HG02885 (cell line): ENCODE measurements around the gene DOCK11.
"Not testable (repeated sequence)": the region's sequence is repeated elsewhere in the genome, so short reads cannot be mapped to it uniquely, and the experiment has no call there.

ENCODE experiments used
- ATAC-seq: cut with Tn5 transposase; IDR thresholded peaks from one replicate; pipeline ENCODE4 v1.9.1; 2021; ENCODE audit warnings: mild to moderate bottlenecking; ENCODE audit not compliant: unreplicated experiment, poor library complexity

Gene DOCK11

DNA sequence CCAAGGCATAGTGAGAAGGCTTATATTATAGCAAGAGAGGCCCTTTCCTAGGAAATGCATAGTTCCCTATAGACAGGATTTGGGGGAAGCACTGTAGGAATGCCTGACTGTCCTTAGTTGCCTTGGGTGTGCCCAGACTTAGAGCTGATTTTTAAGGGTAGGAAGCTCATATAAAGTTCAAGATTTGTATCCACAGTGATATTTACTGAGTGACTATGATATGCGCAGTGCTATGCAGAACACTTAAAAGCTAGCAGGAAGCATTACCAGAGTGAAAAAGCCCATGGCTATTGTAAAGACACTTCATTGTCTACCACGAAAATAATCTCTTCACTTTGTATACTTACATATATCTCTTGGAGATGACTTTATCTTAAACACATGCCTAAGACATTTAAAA, 181.7 kb downstream of the DOCK11 start:
- ATAC-seq: no peak

DNA sequence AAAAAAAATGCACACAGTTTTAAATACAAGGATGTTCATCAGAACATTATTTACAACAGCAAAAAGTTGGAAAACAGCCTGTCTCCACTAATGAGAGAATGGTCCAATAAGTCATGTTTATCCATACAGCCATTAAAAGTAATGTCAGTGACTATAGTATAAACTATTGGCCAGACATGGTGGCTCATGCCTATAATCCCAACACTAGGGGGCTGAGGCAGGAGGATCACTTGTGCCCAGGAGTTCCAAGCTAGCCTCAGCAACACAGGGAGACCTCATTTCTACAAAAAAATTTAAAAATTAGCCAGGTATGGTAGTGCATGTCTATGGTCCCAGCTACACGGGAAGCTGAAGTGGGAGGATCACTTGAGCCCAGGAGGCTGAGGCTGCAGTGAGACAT, 183.7 kb downstream of the DOCK11 start:
- no peak for ATAC-seq

DNA sequence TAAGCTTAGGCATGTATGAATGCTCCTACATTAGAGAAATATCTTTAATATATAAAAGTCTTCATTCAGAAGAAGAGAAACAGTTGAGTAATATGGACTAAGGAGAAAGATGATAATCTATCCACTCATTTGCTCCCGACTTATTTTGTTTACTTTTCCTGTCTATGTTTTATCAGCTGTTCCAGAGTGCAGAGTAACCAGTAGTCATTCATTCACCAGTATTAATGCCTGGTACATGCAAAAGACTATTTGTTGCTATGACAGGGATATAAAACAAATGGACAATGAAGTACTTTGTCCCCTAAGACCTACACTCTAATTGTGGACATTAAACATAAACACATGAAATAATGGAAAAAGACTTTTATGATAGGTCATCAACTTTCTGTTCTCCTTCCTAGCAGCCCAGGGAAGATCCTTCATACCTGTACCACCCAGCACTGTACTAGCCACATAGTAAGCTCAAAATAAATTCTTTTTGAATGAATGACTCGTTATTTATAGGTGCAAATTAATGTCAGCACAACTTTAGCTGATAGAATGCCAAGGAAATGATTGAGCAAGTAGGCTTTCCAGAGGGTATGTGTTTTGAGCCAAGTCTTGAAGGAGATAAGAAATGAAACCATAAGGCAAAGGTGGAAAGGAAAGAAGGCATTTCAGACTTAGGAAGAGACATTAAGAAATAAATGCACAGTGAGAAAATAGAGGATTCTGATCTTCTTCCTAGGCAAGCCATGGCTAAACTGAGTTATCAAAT, 186.8 kb downstream of the DOCK11 start:
- no peak for ATAC-seq

DNA sequence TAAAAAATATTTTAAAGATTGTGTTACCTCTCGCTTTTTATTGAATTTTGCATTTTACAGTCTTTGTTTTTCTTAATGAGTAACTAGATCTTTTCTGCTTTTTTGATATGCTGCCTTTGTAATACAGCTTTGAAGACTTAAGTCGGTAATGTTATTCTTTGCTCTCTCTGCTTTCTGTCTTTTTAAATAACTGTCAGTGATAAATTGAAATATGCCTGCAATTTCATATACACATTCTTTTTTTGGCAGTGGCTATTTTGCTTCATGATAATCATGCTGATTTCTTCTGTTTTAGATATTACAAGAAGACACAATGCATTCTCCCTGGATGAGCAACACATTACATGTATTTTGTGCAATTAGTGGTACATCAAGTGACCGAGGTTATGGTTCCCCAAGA, 189.8 kb downstream of the DOCK11 start:
- no peak for ATAC-seq

DNA sequence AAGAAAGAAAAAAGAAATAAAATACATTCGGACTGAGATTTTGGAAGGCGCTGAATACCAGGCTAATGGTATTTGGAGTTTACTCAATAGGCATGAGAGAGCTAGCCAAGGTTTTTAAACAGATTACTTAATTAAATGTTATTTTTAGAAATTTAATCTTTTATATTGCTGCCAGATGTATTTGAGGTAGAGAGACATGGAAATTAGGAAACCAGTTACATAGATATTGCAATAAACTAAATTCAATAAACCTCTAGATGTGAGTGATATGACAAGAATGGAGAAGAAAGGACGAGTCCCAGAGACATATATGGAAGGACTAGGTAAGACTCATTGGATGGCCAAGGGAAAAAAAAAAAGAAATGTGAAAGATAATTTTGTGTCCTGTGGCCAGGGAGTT, 193.3 kb downstream of the DOCK11 start:
- ATAC-seq: no peak

DNA sequence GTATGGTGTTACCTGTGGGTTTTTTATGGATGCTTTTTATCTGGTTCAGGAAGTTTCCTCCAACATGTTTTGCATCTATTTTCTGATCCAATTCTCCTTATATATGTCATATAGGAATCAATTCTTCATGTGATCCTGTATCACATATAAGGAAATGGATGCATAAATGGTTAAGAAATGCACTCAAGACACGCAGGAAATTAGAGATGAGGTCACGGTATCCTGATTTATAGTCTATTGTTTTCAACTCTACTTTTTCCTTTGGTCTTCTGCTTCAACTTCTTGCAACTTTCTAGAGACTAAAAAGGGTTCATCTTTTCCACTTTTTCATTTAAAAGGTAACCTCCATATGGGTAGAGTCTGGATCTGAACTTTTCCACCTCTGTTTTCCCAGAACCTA, 198.2 kb downstream of the DOCK11 start:
- no peak for ATAC-seq

DNA sequence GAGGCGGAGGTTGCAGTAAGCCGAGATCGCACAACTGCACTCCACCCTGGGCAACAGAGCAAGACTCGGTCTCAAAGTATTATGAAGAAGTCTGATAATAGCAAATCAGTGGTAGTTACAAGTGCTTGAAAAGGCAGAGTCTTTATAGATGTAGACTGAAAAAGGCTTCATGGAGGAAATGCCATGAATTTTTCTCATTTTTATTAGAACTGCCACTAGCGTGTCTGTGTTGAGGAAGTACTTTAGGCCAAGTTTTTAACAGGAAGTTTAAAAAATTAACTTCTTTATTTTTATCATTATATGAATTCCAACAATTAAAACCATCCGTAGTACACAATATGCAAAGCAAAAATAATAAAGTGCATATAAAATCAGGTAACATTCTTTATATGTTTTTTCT, 199.0 kb downstream of the DOCK11 start:
- ATAC-seq: no peak

DNA sequence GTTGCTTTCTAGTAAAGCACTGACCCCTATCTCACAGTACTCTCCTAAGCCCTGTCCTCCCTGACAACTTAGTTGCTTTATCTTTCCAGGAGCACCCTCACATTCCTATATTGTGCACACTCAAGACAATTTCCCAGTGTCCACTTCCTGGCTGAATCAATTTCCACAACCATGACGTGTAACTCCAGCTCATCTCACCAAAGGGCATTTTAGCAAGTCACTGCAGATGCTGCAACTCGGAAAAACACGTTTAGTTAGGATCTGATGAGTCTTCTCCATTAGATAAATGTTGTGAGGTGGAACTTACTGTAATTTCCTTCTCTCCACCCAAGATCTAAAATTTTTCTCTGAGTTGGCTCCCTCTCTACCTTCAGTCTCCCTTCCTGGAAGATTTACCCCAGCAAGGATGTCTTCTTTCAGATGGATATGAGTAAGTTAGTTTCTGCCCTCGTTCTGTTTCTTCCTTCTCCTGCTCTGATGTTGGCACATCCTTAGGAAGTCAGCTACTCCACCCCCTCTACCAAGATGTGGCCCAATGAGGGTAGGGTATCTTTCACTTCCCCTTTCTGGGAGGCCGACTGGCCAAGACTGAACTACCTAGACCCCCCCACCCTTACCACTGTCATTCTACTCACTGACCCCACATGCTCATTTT, 203.0 kb downstream of the DOCK11 start:
- no peak for ATAC-seq

DNA sequence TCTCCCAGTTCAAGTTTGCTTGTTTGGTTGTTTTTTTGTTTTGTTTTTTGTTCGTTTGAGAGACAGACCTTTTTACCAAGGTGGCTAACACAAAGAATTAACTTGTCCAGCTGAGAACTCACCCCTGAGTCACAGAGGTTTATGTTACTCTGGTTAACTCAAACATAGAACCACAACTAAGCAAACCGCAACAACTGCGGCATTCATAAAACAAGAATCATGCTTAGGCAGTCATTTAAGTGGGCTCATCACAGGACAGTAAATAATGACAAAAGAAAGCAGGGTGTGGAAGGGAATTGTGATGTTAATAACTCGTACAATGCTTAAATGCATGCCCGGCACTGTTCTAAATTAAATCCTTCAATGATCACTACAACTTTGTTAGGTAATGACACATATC, 207.1 kb downstream of the DOCK11 start:
- no peak for ATAC-seq

DNA sequence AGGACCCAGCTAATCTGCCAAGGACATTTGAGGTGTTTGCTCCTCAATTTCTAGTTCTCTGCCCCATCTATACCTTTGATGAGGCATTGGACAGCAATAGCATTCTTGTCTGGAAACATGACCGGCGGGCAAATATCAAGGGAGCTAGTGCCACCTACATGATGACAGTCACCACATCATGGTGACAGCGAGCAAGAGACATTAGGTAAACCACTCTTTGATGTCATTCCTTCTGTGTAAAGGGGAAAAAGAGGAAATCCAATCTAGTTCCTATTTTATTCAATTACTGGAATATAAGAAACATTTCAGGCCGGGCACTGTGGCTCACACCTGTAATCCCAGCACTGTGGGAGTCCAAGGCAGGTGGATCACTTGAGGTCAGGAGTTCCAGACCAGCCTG, 211.1 kb downstream of the DOCK11 start:
- ATAC-seq: no peak

DNA sequence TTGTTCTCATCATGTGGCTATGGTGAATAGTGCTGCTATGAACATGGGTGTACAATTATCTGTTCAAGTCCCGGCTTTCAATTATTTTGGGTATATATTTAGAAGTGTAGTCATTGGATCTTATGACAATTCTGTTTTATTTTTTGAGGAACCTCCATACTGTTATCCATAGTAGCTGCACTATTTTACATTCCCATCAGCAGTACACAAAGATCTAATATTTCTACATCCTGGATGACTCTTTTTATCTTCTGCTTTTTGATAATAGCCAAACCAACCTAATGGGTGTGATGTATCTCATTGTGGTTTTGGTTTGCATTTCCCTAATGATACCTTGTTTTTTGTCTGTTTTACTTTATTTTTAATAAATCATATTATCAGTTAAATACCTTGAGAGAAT, 218.9 kb downstream of the DOCK11 start:
- ATAC-seq: no peak

DNA sequence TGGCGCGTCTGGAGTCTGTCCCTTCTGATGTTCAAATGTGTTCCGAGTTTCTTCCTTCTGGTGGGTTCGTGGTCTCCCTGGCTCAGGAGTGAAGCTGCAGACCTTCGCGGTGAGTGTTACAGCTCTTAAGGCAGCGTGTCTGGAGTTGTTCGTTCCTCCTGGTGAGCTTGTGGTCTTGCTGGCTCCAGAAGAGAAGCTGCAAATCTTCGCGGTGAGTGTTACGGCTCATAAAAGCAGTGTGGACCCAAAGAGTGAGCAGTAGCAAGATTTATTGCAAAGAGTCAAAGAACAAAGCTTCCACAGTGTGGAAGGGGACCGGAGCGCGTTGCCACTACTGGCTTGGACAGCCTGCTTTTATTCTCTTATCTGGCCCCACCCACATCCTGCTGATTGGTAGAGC, 220.3 kb downstream of the DOCK11 start:
- ATAC-seq: not testable (repeated sequence)

DNA sequence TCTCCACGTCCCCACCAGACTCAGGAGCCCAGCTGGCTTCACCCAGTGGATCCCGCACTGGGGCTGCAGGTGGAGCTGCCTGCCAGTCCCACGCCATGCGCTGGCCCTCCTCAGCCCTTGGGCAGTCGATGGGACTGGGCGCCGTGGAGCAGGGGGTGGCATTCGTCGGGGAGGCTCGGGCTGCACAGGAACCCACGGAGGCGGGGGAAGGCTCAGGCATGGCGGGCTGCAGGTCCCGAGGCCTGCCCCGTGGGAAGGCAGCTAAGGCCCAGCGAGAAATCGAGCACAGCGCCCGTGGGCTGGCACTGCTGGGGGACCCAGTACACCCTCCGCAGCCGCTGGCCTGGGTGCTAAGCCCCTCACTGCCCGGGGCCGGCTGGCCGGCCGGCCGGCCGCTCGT, 221.2 kb downstream of the DOCK11 start:
- not testable (repeated sequence) for ATAC-seq

DNA sequence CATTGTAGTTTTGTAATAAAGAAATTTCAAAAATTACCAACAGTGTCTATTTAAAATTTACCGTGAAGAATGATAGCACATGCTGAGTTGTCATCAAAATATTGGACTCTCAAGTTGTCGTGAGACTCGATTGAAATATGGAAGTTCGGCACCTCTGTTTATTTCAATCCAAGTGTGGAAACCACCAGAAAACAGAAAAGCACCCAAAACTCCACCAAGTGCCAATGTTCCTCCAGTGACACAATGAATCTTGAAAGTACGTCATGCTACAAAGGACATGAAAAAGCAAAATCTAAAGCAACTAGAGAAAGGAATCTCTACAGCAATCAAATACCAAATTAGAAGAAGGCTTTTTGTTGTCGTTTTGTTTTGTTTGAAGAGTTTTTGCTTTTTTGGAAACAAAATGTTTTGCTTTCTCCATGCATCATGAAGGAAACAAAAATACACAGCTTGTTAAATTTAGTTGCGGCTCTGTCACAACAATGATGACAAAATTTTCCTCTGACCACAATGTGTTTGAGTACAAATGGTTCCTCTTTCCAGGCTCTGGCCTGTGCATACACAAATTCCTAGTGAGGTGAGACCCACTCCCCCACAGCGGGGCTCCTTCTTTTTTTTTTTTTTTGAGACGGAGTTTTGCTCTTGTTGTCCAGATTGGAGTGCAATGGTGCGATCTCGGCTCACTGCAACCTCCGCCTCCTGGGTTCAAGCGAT, 222.2 kb downstream of the DOCK11 start:
- ATAC-seq: no peak

DNA sequence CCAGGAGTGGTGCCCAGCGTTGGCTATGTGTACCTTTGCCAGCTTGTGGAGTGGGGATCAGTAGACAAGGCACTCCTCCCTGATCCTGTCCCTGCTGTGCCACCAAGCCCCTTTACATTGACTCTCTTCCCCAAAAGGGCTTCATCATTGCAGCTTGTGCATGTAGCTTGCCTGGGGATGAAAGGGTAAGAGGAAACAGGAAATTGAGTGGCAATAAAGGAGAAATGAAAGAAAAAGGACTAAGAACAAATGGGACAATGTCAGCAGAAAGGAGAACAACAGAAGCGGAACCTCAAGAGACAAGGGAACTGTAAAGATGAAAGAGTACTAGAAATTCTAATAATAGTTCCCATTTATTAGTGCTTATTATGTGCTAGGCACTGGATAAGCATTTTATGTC, 223.1 kb downstream of the DOCK11 start:
- no peak for ATAC-seq

DNA sequence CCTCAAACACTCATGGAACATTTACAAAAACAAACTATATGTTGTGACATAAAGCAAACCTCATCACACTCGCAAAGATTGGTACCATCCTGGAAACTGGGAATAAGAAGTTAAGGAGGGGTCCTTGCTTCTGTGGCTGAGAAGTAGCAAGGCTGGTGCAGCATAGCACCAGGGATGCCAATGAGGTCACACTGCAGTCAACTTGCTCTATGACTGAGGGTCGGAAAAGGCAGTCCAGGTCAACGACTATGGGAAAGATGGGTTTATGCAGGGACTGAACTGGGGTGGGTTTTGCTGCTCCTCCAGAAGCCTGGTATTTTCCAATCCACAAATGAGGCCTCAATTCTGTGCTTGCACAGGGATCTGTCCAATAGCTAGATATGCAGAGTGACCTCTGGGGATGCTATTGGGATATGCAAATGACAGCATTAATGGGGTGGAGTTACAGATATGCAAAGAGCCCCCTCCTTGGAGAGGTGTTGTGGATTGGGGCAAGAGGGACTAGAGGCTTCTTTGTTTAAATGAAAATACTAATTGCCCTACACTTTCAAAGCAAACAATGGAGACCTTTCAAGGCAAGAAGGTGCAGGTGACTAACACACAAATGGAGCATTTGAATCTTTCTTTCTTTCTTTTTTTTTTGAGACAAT, 224.6 kb downstream of the DOCK11 start:
- ATAC-seq: no peak

DNA sequence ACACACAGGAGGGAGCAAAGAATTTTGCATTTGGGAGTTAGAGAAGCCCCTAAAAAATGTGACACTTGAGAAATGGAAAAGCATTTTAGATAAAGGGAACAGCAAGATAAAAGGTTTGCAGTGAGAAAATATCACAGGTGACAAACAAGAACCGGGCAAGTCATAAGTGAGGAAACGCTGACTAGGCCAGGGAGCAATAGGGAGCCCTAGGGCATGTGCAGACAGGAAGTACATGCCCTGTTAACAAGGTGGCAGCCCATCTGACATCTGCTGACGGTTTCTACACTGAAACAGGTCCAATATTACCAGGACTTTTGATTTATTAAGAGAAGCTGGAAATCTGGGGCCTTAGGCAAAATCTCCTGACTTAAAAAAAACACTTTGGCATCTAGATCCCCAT, 227.8 kb downstream of the DOCK11 start:
- ATAC-seq: no peak

DNA sequence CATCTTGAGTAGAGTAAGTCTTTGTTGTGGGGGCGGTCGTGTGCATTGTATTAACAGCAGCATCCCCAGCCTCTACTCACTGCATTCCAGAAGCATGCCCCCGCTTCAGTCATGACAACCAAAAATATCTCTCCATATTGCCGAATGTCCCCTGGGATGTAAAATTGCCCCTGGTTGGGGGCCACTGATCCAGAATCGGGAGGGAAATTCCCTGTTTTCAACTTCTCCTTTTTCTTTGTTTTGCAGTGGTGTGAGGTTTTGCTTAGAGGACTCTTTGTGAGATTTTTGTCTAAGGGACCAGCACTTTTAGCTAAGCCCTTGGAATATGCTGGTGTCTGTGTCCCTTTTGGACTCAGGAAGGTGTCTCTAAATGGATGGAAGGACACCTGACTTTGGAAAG, 228.8 kb downstream of the DOCK11 start:
- ATAC-seq: no peak

DNA sequence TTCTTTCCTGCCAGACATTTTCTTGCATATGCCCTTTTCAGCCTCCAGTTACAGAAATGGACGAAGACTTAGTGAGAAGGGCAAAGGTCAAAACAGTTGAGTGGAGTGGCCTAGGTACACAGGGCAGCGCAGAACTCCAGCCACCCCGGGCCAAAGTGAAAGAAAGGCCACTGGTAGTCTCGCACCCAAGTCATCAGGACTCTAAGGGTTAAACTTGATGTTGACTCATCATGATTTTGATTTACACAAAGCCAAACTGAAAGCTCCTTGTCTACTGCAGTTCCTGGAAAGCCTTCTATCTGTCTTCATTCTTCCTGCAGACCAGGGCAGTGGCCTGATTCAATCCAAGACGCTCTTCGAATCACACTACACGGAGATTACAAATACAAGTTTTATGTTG, 229.2 kb downstream of the DOCK11 start:
- no peak for ATAC-seq

DNA sequence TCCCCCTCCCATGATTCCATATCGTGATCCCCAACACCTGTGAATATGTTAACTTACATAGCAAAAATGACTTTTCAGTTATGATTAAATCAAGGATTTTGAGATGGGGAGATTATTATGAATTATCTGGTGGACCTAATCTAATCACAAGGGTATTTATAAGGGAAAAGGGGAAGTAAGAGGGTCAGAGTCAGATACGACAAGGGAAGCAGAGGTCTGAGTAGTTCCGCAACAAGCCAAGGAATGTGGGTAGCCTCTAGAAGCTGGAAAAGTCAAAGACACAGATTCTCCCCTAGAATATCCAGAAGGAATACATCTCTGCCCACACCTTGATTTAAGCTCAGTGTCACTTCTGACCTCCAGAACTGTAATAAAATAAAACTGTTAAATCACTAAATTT, 230.8 kb downstream of the DOCK11 start:
- no peak for ATAC-seq
